Motor neuron (in vitro differentiated cells): Measurements from ENCODE around the gene CTAG1B. TPM values are rescaled to one million over a fixed set of nuclear protein-coding genes. Genes with fewer than 3 reads are reported as not detected.
"Not testable (repeated sequence)": the region's sequence is repeated elsewhere in the genome, so short reads cannot be mapped to it uniquely, and the experiment has no call there.

Experiments
- ATAC-seq, 8 experiments: fragments of 200-7000 bp; cut with Tn5 transposase; replicated peaks in 6 of 8; 2 replicates each; pipeline ENCODE4 v1.8.0; 2021; ENCODE audit warnings: mild to moderate bottlenecking in 8 of 8, moderate library complexity in 8 of 8
- H3K27ac ChIP-seq, 2 donors: fragments of 250-450 bp; sonication (Bioruptor Pico); 2 replicates each; pipeline ENCODE4 v1.9.0; 2021; ENCODE audit warnings: antibody characterized with exemption in 2 of 2, mild to moderate bottlenecking in 2 of 2, moderate library complexity in 1 of 2
- H3K4me1 ChIP-seq, 2 donors: fragments of 250-450 bp; sonication (Bioruptor Pico); replicated peaks in 1 of 2; 2 replicates each; pipeline ENCODE4 v1.6.1; 2021; ENCODE audit warnings: antibody characterized with exemption in 2 of 2, mild to moderate bottlenecking in 2 of 2, moderate library complexity in 1 of 2
- H3K4me3 ChIP-seq, 5 donors: fragments of 250-450 bp; sonication (Bioruptor Pico); 2 replicates each; pipeline ENCODE4 v1.9.0; 2021; ENCODE audit warnings: antibody characterized with exemption in 5 of 5, mild to moderate bottlenecking in 5 of 5, moderate library complexity in 4 of 5
- WGBS, 10 experiments: fragments of 450-650 bp; shearing (Covaris generic); methylation state at CpG; one replicate each; pipeline ENCODE4 v1.0.0; 2022; 5-methylcytosine and 5-hydroxymethylcytosine counted together
- in situ Hi-C, 9 experiments: fragments of 400-800 bp; cut with MboI; loops; one replicate each; pipeline ENCODE4 v1.15.0; 2021; ENCODE audit warnings: low sequenced_read_pairs in 9 of 9, low pct_unique_long_range_greater_than_20kb in 2 of 9; ENCODE audit not compliant: unreplicated experiment in 9 of 9
- total RNA-seq, 8 experiments: library from RNA; unstranded; fragments of 300-600 nt; gene quantifications; 2 replicates each; pipeline versions ENCODE4 v1.2.3 to v1.2.4, GENCODE V29; 2022

The CTAG1B gene
- total RNA-seq, 8 experiments from 2014 or later = not detected

DNA sequence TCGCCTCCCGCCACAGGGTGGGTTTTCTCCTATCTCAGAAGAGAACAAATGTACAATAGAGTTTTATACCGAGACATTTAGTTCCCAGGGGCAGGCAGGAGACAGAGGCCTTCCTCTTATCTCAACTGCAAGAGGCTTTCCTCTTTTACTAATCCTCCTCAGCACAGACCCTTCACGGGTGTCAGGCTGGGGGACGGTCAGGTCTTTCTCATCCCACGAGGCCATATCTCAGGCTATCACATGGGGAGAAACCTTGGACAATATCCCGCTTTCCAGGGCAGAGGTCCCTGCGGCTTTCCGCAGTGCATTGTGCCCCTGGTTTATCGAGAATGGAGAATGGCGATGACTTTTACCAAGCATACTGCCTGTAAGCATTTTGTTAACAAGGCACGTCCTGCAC, 10.3 kb downstream of the CTAG1B start:
- H3K4me3 ChIP-seq, in situ Hi-C loops, ATAC-seq, H3K4me1 ChIP-seq, H3K27ac ChIP-seq: not testable (repeated sequence)
- 57 to 60% methylated on average over 1 to 5 of the region's 12 CpGs; no CpG with 5 or more reads in 8 of the 10 experiments for WGBS, 10 experiments

DNA sequence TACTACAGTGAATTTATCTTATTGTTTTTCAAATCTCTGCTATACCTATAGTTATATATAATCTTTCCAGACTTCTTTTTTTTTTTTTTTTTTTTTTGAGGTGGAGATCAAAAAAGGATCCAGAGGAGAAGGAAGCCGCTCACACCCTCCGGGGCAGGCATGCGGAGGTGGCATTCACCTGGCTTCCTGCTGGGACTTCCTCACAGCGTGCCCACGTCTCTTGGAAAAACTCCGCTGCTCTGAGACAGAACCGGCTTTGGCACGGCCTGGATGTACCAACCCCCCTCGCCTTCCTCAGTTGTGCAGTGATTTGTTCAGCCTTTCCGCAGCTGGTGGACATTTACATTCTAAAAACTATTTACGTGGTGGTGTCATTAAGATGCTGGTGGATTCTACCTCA, 11.1 kb downstream of the CTAG1B start:
- WGBS, 10 experiments = 93 to 100% (median 95%) methylated on average over 3 to 4 of the region's 11 CpGs; no CpG with 5 or more reads in 7 of the 10 experiments
- H3K4me3 ChIP-seq, H3K4me1 ChIP-seq, H3K27ac ChIP-seq, ATAC-seq, in situ Hi-C loops: not testable (repeated sequence)

DNA sequence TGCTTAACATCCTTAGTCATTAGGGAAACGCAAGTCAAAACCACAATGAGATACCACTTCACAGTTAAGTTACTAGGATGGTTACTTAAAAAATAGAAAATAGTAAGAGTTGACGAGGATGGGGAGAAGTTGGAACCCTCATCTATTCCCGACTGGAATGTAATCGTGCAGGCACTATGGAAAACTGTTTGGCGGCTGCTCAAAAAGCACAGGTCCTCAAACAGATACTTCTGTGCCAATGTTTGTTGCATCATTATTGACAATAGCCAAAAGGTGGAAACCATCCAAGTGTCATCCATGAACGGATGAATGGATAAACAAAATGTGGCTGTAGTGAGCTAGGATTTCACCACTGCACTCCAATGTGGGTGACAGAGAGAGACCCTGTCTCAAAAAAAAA, 11.7 kb downstream of the CTAG1B start:
- Histone ChIP-seq H3K4me3 (no peak overlapping the region), H3K4me1 (no peaks in the 10 kb centered on the region), H3K27ac (no peak overlapping the region)
- WGBS, 10 experiments = 38 to 100% (median 65%) methylated on average over 2 to 6 of the region's 6 CpGs; no CpG with 5 or more reads in 7 of the 10 experiments
- in situ Hi-C loops = no loop called here
- no peak for ATAC-seq

DNA sequence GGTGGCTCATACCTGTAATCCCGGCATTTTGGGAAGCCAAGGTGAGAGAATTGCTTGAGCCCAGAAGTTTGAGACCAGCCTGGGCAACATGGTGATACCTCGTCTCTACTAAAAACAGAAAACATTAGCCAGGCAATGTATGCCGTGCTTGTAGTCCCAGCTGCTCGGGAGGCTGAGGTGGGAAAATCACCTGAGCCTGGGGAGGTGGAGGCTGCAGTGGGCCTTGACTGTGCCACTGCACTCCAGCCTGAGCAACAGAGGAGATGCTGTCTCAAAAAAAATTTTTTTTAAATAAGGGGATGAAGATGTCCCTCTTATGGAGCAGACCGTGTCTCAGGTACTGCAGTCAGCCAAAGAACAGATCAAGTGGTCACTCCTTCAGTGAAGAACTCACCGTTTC, 13.5 kb downstream of the CTAG1B start:
- Histone ChIP-seq H3K4me3 (no peak overlapping the region), H3K4me1 (no peaks in the 10 kb centered on the region), H3K27ac (no peak overlapping the region)
- in situ Hi-C loops = no loop called here
- ATAC-seq = no peak
- 43 to 100% (median 80%) methylated on average over 1 to 4 of the region's 6 CpGs; no CpG with 5 or more reads in 7 of the 10 experiments for WGBS, 10 experiments

DNA sequence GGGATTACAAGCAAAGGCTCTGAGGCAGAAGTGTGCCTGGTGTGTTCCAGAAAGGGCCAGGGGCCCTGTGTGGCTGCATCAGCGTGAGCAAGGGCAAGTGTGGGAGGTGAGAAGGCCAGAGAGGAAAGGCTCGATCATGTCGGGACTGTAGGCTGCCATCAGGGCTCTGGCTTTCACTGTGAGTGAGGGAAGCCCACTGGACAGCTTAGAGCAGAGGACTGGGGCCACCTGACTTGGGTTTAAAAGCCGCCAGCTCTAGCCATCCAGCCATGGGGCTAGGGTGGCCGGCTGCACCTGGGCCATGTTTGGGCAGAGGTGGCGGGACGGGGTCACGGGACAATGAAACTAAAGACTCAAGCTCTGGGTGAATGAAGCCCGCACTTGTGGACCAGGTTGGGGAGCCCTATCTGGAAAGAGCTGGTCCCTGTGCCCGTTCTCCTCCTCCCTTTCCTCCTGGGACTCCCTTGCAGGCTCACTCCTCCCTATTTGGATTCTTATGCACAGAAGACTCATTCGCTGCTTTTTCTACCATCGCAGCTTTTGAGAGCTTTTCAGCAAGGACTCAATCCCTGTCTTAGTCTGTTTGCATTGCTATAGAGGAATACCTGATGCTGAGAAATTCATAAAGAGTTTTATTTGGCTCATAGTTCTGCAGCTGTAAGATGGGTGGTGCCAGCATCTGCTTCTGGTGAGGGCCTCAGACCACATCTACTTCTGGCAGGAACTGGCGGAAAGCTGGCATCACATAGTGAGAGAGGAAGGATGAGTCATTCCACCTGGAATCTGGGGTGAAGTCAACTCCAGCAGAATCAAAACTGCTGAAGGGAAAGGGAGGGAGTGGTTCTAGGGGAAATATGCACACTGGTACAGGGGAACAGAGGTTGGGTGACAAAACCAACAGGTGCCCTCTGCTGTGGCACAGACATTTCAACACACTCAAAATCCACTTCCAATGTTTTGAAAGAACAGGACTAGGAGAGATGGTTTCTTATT, 15.3 kb downstream of the CTAG1B start:
- peak in 4 of 8 experiments; percentile 12 to 88 (median 55) for ATAC-seq
- 0 to 59% (median 42%) methylated on average over 1 to 4 of the region's 13 CpGs; no CpG with 5 or more reads in 6 of the 10 experiments for WGBS, 10 experiments
- in situ Hi-C loops = no loop called here

DNA sequence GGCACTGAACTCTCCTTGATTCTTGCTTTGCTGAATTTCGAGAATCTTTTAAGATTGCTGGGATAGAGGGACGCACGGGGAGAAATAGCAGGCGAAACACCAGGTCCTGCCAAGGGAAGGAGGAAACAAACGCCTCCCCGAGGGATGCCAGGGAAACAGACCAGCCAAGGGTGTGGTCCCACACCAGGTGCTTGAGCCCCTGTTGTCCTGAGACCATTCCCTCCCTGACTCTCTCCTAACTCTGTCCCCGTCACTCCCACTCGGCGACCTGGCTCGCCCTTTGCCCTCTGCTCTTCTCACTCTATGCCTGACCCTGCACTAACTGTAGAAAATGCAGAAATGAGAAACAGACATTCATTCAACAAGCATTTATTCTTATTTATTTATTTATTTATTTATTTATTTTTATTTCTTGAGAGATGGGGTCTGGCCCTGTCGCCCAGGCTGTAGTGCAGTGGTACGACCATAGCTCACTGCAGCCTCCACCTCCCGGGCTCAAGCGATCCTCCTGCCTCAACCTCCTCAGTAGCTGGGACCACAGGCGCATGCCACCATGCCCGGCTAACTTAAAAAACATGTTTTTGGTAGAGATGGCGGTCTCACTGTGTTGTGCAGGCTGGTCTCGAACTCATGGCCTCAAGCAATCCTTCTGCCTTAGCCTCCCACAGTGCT, 16.2 kb downstream of the CTAG1B start:
- H3K4me3 ChIP-seq = no peak overlapping the region
- in situ Hi-C loops = no loop called here
- WGBS, 10 experiments = 53 to 98% (median 77%) methylated on average over 3 to 10 of the region's 18 CpGs; no CpG with 5 or more reads in 6 of the 10 experiments
- no peaks in the 10 kb centered on the region for H3K4me1 ChIP-seq
- no peak for ATAC-seq
- H3K27ac ChIP-seq = no peak overlapping the region

More for the DNA sequence above, 15.3 kb downstream of the CTAG1B start:
- H3K4me1 ChIP-seq = no peaks in the 10 kb centered on the region
- H3K4me3 ChIP-seq = no peak overlapping the region
- no peak overlapping the region for H3K27ac ChIP-seq

DNA sequence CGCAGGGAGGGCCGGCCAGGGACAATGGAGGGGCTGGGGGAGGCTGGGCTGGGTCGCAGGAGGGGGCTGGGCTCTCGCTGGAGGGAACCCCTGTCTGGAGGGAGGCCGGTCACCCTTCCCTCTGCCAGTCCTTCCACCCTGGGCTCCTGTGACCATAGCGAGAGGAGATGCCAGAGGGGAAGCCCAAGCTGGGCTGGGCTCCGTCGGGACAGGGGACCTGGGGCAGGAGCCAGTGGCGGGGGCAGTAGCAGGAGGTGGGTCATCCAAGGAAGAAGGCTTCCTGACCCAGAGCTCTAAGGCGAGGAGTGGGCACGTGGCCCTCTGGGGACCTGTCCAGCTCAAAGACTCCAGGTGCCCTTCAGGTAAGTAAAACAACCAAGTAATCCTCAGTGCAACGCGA, 16.9 kb downstream of the CTAG1B start:
- in situ Hi-C loops = no loop called here
- H3K4me1 ChIP-seq = no peaks in the 10 kb centered on the region
- no peak overlapping the region for H3K27ac ChIP-seq
- no peak for ATAC-seq
- H3K4me3 ChIP-seq = no peak overlapping the region
- 100% methylated on average over 2 of the region's 13 CpGs; no CpG with 5 or more reads in 9 of the 10 experiments for WGBS, 10 experiments

DNA sequence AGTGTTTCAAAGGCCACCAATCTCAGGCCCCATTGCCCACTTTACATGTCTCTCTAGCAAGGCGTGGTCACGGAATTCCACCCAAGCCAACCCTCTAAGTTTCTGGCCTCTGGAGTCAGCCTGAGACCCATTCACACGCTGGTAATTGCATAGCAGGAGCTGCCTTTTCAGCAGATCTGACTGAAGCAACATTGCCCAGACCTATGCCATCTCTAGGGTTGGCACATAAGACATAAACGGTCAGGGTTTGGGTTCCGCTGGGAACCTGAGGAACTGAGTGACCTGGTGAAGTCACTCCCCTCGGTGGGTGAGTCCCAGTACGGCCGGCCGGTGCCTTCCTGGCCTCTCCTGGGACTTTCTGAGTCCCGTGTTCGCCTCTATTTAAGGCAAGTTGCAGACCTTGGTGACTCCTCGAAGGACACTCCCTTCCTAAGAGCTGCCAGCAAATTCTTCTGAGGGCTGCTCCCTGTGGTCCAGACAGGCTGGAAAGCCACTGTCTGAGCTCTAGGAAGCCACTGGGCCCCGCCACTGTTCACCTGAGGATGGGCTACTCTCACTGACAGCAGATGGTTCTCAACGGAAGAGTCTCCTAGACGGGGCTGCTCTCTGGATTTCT, 18.2 kb downstream of the CTAG1B start:
- peak in 2 of 8 experiments; percentile 4 to 7 for ATAC-seq
- no peak overlapping the region for H3K27ac ChIP-seq
- WGBS, 10 experiments = 38 to 82% (median 80%) methylated on average over 1 to 3 of the region's 15 CpGs; no CpG with 5 or more reads in 7 of the 10 experiments
- H3K4me1 ChIP-seq = no peaks in the 10 kb centered on the region
- in situ Hi-C loops = no loop called here
- H3K4me3 ChIP-seq = no peak overlapping the region

DNA sequence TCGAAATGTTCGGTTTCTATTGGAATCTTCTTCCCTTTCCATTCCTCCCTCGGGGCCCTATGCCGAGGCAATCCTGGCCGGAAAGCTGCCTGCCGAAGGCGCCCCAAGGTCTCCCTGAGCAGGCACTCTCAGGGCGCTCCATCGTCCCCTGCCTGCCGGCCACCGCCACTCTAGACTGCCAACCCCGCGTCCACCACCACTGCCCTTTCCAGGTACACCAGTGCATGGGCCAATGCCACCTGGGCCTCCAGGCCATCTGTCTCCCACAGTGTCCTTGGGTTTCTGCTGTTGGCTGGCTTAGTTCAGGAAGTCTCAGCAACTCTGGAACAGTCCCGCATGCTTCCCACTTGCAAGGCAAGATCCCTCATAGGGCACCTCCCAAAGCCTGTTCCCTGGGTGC, 19.6 kb downstream of the CTAG1B start:
- no peak for ATAC-seq
- 78 to 89% (median 80%) methylated on average over 1 to 14 of the region's 14 CpGs; no CpG with 5 or more reads in 7 of the 10 experiments for WGBS, 10 experiments
- no peak overlapping the region for H3K27ac ChIP-seq
- in situ Hi-C loops = no loop called here
- H3K4me3 ChIP-seq = no peak overlapping the region
- H3K4me1 ChIP-seq = no peaks in the 10 kb centered on the region

DNA sequence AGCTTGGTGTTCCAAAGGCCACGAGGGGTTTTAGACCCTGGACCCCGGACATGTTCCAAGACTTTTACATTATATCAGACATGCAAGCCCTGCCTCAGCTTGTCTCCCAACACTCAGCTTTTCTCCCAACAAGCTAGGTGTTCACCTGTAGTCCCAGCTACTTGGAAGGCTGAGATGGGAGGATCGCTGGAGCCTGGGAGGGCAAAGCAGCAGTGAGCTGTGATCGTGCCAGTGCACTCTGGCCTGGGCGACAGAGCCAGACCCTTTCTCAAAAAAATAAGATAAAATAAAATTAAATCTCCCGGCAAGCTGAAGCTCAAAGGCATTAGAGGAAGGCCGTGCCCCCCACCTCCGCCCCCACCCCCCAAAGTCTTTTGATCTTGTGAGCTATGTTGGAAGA, 20.4 kb downstream of the CTAG1B start:
- no peak overlapping the region for H3K27ac ChIP-seq
- H3K4me1 ChIP-seq = no peaks in the 10 kb centered on the region
- 80% methylated on average over 1 of the region's 8 CpGs; no CpG with 5 or more reads in 9 of the 10 experiments for WGBS, 10 experiments
- ATAC-seq = no peak
- H3K4me3 ChIP-seq = no peak overlapping the region
- in situ Hi-C loops = no loop called here

DNA sequence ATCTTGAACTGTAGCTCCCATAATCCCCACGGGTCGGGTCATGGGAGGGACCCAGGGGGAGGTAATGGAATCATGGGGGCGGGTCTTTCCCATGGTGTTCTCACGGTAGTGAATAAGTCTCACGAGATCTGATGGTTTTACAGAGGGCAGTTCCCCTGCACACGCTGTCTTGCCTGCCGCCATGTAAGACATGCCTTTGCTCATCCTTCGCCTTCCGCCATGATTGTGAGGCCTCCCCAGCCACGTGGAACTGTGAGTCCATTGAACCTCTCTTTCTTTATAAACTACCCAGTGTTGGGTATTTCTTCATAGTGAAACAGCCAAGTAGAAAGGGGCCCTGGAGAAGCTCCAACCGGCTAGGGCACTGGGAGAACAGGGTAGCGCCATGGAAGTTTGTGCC, 21.9 kb downstream of the CTAG1B start:
- no peak overlapping the region for H3K27ac ChIP-seq
- H3K4me3 ChIP-seq = no peak overlapping the region
- H3K4me1 ChIP-seq = no peaks in the 10 kb centered on the region
- ATAC-seq = no peak
- WGBS, 10 experiments = 60 to 100% (median 78%) methylated on average over 2 to 3 of the region's 12 CpGs; no CpG with 5 or more reads in 7 of the 10 experiments
- in situ Hi-C loops = no loop called here

DNA sequence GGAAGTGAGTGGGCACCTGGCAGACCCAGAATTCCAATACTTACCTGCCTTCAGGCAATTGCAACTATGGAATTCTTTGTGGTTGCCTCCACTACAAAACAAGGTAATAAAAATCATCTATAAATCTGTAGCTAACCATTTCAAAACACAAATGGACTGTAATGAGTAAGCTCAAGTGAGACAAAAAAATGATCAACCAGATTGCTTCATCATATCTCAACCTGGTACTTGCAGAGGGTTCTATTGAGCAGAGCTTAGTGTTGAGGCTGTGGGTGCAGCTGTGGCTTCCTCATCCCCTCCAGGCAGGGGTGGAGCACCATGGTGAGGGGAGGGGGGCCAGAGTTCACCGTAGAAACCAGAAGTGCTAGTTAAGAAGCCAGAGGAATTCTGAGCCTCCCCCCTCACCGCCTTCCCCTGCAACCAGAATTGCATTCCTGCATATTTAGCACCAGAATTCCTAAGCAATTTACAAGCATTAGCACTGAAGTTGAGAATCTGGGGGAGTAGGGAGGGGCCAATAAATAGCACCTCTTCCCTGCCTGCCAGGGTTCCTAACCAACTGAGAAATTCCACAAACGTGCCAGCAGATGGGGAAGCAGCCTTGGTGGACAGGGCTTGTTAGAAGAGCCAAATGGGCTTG, 22.7 kb downstream of the CTAG1B start:
- no peak overlapping the region for H3K4me3 ChIP-seq
- peak in 6 of 8 experiments; percentile 32 to 90 (median 69) for ATAC-seq
- WGBS, 10 experiments = 0% methylated on average over 1 of the region's 3 CpGs; no CpG with 5 or more reads in 8 of the 10 experiments
- no peak overlapping the region for H3K27ac ChIP-seq
- no peaks in the 10 kb centered on the region for H3K4me1 ChIP-seq
- in situ Hi-C loops = no loop called here
